ENCODE measurements around the gene NPRL2. TPM values are rescaled to one million over a fixed set of nuclear protein-coding genes. Genes with fewer than 3 reads are reported as not detected.

NPRL2 gene
- total and polyA plus RNA-seq, 3 donors from 2014 or later, result 26.9 to 29.2 (median 28.0) TPM

- no peak overlapping the region for H3K27ac ChIP-seq
- no peak overlapping the region for H3K4me3 ChIP-seq
- 67 to 69% methylated on average over 3 to 5 of the region's 5 CpGs for WGBS, 2 donors
- H3K27me3 ChIP-seq, result no peaks in the 10 kb centered on the region
- intact Hi-C loops (cut with DNase I; ENCODE audit: low total_unique reads), result no loop called here
- no peak for DNase-seq
- TF ChIP-seq CTCF (IDR thresholded peaks at IDR 0.05) (no peak), POLR2A (IDR thresholded peaks at IDR 0.05) (no peak)
- no peaks in the 10 kb centered on the region for H3K36me3 ChIP-seq (ENCODE audit: low read depth, missing control alignments)
- peaks cover 51% of the 10 kb centered on the region for H3K4me1 ChIP-seq
- no peaks in the 10 kb centered on the region for H3K9me3 ChIP-seq
These were observed 3.7 kb upstream of the NPRL2 start for GRCh38 chr3:50354186-50354764.

- Histone ChIP-seq H3K27me3 (no peaks in the 10 kb centered on the region), H3K4me1 (peaks cover 47% of the 10 kb centered on the region), H3K9me3 (no peaks in the 10 kb centered on the region), H3K4me3 (no peak overlapping the region), H3K36me3 (ENCODE audit: low read depth, missing control alignments) (no peaks in the 10 kb centered on the region), H3K27ac (no peak overlapping the region)
- no peak for TF ChIP-seq POLR2A (IDR thresholded peaks at IDR 0.05)
- no peak for TF ChIP-seq CTCF (IDR thresholded peaks at IDR 0.05)
- intact Hi-C loops (cut with DNase I; ENCODE audit: low total_unique reads), result no loop called here
- 70 to 81% methylated on average over 10 of the region's 12 CpGs for WGBS, 2 donors
- no peak for DNase-seq
These were observed 2.9 kb upstream of the NPRL2 start for GRCh38 chr3:50353245-50354004.

- Histone ChIP-seq H3K36me3 (ENCODE audit: low read depth, missing control alignments) (no peaks in the 10 kb centered on the region), H3K27me3 (no peaks in the 10 kb centered on the region), H3K9me3 (no peaks in the 10 kb centered on the region), H3K27ac (no peak overlapping the region), H3K4me1 (peaks cover 41% of the 10 kb centered on the region), H3K4me3 (no peak overlapping the region)
- TF ChIP-seq CTCF (IDR thresholded peaks at IDR 0.05) (no peak), POLR2A (IDR thresholded peaks at IDR 0.05) (no peak)
- intact Hi-C loops (cut with DNase I; ENCODE audit: low total_unique reads), result no loop called here
- 51 to 59% methylated on average over 2 of the region's 2 CpGs for WGBS, 2 donors
- DNase-seq, result no peak
These were observed 2.2 kb upstream of the NPRL2 start for GRCh38 chr3:50352781-50353180.

GRCh38 chr3:50351323-50351697 lies 735 bp upstream of the NPRL2 start:
- WGBS, 2 donors, result 46 to 51% methylated on average over 11 of the region's 11 CpGs
- no peak for TF ChIP-seq CTCF (IDR thresholded peaks at IDR 0.05)
- no peak for TF ChIP-seq POLR2A (IDR thresholded peaks at IDR 0.05)
- intact Hi-C loops (cut with DNase I; ENCODE audit: low total_unique reads), result no loop called here
- H3K27me3 ChIP-seq, result no peaks in the 10 kb centered on the region
- no peaks in the 10 kb centered on the region for H3K9me3 ChIP-seq
- H3K4me1 ChIP-seq, result peaks cover 26% of the 10 kb centered on the region
- peak overlapping the region in 1 of 2 donors; percentile 88 for H3K27ac ChIP-seq
- peak overlapping the region; percentile 70 to 71 for H3K4me3 ChIP-seq
- H3K36me3 ChIP-seq (ENCODE audit: low read depth, missing control alignments), result no peaks in the 10 kb centered on the region
- no peak for DNase-seq

GRCh38 chr3:50350213-50350526 lies 405 bp downstream of the NPRL2 start:
- H3K4me1 ChIP-seq, result peaks cover 20% of the 10 kb centered on the region

More at GRCh38 chr3:50350213-50350526, 405 bp downstream of the NPRL2 start:
- TF ChIP-seq CTCF (IDR thresholded peaks at IDR 0.05) (no peak), POLR2A (IDR thresholded peaks at IDR 0.05) (no peak)
- no peaks in the 10 kb centered on the region for H3K36me3 ChIP-seq (ENCODE audit: low read depth, missing control alignments)
- no peaks in the 10 kb centered on the region for H3K9me3 ChIP-seq
- intact Hi-C loops (cut with DNase I; ENCODE audit: low total_unique reads), result no loop called here
- 4% methylated on average over 7 of the region's 7 CpGs for WGBS, 2 donors
- H3K27me3 ChIP-seq, result no peaks in the 10 kb centered on the region
- peak overlapping the region; percentile 70 to 71 for H3K4me3 ChIP-seq
- H3K27ac ChIP-seq, result peak overlapping the region; percentile 40 to 88
- DNase-seq, result no peak
